ENCODE measurements around the gene SLC6A6. TPM values are rescaled to one million over a fixed set of nuclear protein-coding genes. Genes with fewer than 3 reads are reported as not detected.

SLC6A6 gene
- total RNA-seq, 2 experiments from 2014 or later: 44.2 to 46.4 TPM

- POLR2A ChIA-PET: no interaction called here
- CTCF ChIA-PET: no interaction called here
Measured at GRCh38 chr3:14412831-14413380, 10.5 kb downstream of the SLC6A6 start.

GRCh38 chr3:14413381-14414071 lies 11.1 kb downstream of the SLC6A6 start:
- POLR2A ChIA-PET: interaction anchor here (1.2 kb wide), 1 partner anchor 11 kb away, joined by 4 read pairs; the partner anchor contains the start of gene SLC6A6

GRCh38 chr3:14414846-14415464 lies 12.5 kb downstream of the SLC6A6 start:
- ChIA-PET POLR2A (interaction anchor here (0.6 to 1.2 kb wide), 2 partner anchors 11 to 12 kb away, joined by 3 to 4 read pairs; partner anchors contain the start of gene SLC6A6), CTCF (interaction anchor here (0.6 to 2.1 kb wide), 3 partner anchors 11 to 35 kb away, joined by 3 to 7 read pairs (median 3); partner anchors contain the start of gene SLC6A6)

More at GRCh38 chr3:14413381-14414071, 11.1 kb downstream of the SLC6A6 start:
- CTCF ChIA-PET: interaction anchor here (0.5 kb wide), 1 partner anchor 55 kb away, joined by 3 read pairs; no protein-coding TSS in a partner anchor

DNA sequence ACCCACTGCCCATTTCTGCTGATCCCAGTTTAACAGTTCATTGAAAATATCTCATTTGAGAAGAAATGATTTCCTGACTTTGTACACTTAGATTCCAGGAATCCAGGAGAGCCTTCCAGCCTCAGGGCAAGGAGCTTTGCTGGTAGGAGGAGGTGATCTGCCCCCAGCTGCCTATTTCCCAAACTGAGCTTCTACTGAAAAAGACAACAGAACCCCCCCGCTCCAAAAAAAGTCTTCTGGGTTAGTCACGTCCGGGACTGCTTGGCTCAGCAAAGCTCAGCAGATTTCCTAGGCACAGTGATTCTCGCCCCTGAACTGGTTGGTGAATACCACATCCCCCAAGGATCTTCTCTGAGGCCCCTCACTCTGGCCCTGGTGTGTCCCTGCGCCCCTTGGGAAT lies 13.1 kb downstream of the SLC6A6 start:
- POLR2A ChIA-PET: interaction anchor here (0.6 kb wide), 1 partner anchor 11 kb away, joined by 3 read pairs; no protein-coding TSS in a partner anchor
- CTCF ChIA-PET: interaction anchor here (1.1 to 2.1 kb wide), 2 partner anchors 11 to 35 kb away, joined by 3 to 7 read pairs; no protein-coding TSS in a partner anchor

DNA sequence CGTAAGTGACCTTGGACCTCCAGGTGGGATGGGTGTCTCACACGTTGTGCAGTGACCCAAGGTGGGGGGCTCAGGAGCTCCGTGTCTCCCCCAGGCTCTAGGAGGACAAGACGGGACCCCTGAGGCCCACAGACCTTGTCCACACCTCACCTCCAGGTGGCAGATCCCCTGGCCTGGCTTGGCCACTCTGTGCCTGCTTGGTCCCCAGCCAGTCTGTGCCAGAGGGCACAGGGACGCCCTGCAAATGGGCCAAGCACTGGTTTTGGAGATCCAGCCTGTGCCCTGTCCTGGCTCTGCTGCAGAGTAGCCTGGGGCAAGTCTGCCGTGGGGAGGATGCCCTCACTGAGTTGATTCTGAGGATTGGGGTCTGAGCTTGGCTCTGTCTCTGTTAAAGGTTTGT lies 14.0 kb downstream of the SLC6A6 start:
- CTCF ChIA-PET: interaction anchor here (2.1 kb wide), 1 partner anchor 12 kb away, joined by 7 read pairs; no protein-coding TSS in a partner anchor
- POLR2A ChIA-PET: no interaction called here

DNA sequence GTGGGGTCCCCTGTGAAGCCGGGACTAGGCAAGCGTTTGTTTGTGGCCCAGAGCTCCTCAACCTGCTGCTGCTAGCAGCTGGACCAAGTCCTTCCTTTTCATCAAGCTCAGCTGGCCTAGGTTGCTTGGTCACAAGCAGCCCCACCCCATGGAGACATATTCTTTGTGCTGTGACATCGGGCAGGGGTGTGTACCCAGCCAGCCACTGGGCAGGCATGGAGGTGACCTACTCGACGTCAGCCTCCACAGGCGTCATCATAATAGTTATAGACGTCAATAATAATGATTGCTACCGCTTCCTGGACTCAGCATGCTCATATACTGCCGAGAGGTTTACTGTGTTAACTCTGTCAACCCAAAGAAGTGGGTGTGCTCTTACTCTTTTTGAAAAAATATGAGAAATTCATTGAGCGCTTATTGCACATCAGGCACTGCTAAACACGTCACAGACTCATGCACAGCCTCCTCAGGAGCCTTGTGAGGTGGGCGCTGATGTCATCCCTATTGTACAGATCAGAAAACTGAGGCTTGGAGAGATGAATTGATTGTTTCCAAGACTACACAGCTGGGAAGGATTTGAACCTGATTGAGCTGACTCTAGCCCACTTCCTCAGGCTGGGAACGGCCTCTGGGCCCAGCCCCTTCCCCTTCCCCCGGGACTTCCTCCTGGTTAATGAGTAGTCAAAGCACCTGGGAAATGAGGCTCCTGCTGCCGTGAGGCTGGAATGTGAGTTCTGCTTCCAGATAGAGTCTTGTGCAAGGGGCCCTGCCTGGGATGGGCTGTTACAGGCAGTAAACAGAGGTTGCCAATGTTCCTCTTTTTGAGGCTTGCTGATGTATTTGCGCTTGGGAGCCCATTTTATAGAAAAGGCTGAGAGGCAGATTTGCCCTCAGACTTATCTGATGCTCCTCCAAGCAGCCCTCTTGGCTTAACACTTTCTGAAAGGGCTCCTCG lies 16.2 kb downstream of the SLC6A6 start:
- ChIA-PET CTCF (no interaction called here), POLR2A (no interaction called here)

DNA sequence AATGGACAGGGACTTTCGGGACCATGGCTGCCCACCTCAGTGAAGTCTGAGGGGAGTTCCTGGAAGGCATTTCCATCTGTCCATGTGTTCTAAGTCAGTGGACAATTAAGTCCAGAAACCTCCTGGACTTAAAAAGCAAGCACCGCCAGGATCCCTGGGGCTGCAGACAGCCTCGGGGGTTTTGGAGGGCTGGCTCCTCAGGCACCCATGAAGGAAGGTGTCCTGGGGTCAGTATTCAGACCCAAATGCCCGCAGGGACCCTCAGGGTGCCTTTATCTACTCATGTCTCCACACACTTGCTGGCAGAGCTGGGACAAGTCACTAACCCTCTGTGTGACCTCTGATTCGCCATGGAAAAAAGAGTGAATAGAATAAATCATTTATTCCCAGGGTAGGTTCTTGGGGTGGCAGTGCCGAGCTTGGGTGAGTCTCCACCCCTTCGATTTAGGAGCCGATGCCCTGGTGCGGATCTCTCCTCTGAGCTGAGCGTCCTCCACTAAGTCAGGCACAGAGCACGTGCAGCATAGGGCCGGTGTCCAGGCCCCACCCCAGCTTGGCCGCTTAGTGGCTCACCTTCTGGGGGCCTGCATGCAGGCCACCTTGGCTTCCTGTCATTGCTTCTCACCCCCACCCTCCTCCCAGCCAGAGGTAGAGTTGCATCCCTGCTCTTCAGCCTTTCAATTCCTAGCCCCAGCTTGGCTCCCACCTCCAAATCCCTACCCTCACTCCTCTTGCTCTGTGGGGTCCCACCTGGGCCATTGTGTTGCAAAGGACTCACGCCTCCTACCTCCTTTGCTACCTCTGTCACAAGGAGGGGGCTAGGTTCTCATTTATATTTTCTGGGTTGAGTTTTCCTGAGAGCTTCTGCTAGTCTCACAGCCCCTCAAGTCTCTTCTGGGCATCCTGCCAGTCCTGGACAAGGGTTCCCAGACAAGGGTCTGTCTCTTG lies 19.9 kb downstream of the SLC6A6 start:
- POLR2A ChIA-PET: no interaction called here

GRCh38 chr3:14423197-14423743 lies 20.9 kb downstream of the SLC6A6 start:
- POLR2A ChIA-PET: interaction anchor here (1.0 kb wide), 1 partner anchor 19 kb away, joined by 4 read pairs; no protein-coding TSS in a partner anchor
- CTCF ChIA-PET: no interaction called here

More for the DNA sequence above, 19.9 kb downstream of the SLC6A6 start:
- CTCF ChIA-PET: no interaction called here

DNA sequence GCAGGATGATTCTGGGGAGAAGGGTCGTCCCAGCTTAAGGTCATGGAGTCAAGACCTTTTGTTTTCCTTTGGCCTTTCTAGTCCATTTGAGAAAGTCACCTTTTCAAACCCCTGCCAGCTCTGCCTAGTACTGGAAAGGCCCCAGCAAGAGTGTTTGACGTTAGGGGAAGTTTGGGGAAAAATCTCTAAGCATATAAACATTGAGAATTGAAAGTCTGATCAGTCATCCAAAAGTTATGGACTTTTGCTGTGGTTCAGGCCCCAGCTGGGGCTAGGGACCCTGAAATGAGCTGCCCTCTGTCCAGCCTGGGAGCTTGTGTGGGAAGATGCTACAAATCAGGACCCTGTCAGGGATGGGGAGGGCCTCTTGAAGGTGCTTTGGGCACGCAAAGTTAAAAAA lies 21.6 kb downstream of the SLC6A6 start:
- POLR2A ChIA-PET: interaction anchor here (0.6 to 1.0 kb wide), 6 partner anchors 9 to 35 kb away, joined by 3 to 9 read pairs (median 3); no protein-coding TSS in a partner anchor
- CTCF ChIA-PET: interaction anchor here (0.5 kb wide), 1 partner anchor 1512 kb away, joined by 3 read pairs; no protein-coding TSS in a partner anchor

- ChIA-PET POLR2A (interaction anchor here (0.6 to 1.6 kb wide), 7 partner anchors 8 to 34 kb away, joined by 3 to 9 read pairs (median 3); partner anchors contain the start of gene SLC6A6), CTCF (no interaction called here)
Measured at GRCh38 chr3:14424711-14425580, 22.5 kb downstream of the SLC6A6 start.

GRCh38 chr3:14425581-14426304 lies 23.3 kb downstream of the SLC6A6 start:
- ChIA-PET POLR2A (interaction anchor here (0.7 to 1.6 kb wide), 2 partner anchors 20 to 23 kb away, joined by 3 to 6 read pairs; partner anchors contain the start of gene SLC6A6), CTCF (no interaction called here)

- ChIA-PET CTCF (no interaction called here), POLR2A (interaction anchor here (1.6 kb wide), 1 partner anchor 23 kb away, joined by 6 read pairs; the partner anchor contains the start of gene SLC6A6)
Measured at GRCh38 chr3:14426305-14426620, 23.9 kb downstream of the SLC6A6 start.

DNA sequence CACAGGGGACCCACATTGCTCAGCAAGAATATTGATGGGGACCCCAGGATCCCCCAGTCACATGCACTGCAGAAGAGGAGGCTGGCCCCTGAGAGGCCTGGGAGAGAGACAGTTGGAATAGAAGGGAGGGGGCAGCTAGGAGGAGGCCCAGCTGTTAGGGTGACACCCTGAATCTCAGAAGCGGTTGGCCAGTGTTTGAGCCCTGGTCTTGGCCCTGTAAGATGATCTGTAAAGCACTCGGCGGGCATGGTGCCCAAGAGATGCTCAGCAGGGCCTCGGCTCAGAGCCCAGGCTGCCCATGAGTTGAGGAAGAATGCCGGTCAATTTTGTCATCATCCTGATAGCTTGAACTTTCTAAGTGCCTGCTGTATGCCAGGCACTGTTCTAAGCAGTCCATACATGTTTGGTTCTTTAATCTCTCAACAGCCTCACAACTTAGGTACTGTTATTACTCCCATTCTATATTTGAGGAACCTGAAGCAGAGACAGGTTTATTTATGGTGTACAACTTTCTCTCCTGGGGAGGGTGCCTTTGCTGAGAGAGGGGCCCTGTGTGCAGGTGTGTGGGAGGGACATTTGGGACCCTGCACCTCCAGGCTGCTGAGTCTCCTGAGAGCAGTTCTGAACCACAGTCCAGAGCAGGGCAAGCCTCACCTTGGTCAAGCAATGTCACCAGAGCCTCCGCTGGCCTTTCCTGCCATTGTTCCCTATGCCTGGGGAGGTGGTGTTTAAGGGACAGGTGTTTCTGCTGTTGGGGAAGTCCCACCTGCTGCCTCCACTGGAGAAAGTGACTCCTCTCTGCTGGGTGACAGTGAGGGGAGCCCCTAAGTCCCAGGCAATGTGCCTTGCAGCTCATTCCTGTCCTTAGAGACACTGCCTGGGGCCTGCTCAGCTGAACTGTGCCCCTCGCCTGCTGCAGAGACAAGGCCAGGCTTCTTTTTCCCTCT lies 26.0 kb downstream of the SLC6A6 start:
- ChIA-PET CTCF (no interaction called here), POLR2A (interaction anchor here (4.7 kb wide), 1 partner anchor 25 kb away, joined by 42 read pairs; the partner anchor contains the start of gene SLC6A6)

- CTCF ChIA-PET: no interaction called here
- POLR2A ChIA-PET: interaction anchor here (4.7 kb wide), 1 partner anchor 26 kb away, joined by 42 read pairs; the partner anchor contains the start of gene SLC6A6
Measured at GRCh38 chr3:14429237-14429636, 26.8 kb downstream of the SLC6A6 start.

DNA sequence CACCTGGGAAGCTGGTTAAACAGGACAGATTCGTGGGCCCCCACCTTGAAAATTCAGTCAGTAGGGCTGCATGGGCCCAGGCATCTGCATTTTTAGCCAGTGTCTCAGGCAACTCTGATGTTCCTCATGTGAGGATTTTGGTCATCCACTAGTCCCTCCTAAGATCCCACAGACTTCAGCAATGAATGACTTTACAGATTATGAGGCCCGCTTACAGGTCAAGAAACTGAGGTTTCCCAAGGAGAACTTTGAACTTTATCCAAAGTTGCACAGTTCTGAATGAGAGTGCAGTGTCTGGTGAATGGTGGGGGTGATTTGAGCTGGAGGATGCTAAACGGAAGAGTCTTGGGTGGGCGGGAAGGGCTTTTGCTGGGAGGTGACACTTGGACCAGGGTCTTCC lies 27.2 kb downstream of the SLC6A6 start:
- CTCF ChIA-PET: no interaction called here
- POLR2A ChIA-PET: interaction anchor here (4.7 kb wide), 1 partner anchor 27 kb away, joined by 42 read pairs; the partner anchor contains the start of gene SLC6A6
